Body of pancreas (tissue), 4 donors: ENCODE results near the gene ZNF622.

Source experiments
- POLR2A ChIP-seq, 3 donors: fragments of 450-650 bp; IDR thresholded peaks; one replicate each; pipeline ENCODE4 v1.6.1; 2016; ENCODE audit warnings: antibody characterized with exemption in 3 of 3, mild to moderate bottlenecking in 2 of 3
- TF ChIP-seq, protein P1 (sequence below), 7 experiments: fragments of 450-650 bp in 4 of 7; fragments of 200-600 bp in 3 of 7; sonication (generic) in 3 of 7; IDR thresholded peaks; one replicate each; pipeline ENCODE4 v1.5.1; 2016 to 2019; ENCODE audit warnings: antibody characterized with exemption in 7 of 7

DNA sequence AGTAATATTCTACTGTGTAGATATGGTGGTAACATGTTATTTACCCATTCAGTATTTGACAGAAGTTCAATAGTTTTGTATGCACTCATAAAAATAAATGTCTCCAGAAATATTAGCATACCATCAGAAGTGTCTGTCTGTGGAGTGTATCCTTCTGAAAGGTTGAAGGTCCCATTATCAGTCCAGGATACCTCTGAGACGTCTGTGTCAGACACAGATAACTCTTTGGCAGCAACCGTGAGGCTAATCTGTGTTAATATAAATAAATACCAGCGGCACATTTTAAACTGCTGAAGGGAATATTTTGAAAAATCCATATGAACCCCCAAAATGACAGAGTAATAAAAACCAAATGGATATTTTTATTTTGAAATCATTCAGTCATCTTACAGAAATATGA lies 11.9 kb upstream of the ZNF622 start:
- TF ChIP-seq, protein P1, sequence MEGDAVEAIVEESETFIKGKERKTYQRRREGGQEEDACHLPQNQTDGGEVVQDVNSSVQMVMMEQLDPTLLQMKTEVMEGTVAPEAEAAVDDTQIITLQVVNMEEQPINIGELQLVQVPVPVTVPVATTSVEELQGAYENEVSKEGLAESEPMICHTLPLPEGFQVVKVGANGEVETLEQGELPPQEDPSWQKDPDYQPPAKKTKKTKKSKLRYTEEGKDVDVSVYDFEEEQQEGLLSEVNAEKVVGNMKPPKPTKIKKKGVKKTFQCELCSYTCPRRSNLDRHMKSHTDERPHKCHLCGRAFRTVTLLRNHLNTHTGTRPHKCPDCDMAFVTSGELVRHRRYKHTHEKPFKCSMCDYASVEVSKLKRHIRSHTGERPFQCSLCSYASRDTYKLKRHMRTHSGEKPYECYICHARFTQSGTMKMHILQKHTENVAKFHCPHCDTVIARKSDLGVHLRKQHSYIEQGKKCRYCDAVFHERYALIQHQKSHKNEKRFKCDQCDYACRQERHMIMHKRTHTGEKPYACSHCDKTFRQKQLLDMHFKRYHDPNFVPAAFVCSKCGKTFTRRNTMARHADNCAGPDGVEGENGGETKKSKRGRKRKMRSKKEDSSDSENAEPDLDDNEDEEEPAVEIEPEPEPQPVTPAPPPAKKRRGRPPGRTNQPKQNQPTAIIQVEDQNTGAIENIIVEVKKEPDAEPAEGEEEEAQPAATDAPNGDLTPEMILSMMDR (IDR thresholded peaks at IDR 0.05), result no peak
- TF ChIP-seq POLR2A (IDR thresholded peaks at IDR 0.05), result no peak
